ENCODE results near the gene THEM4. TPM values are rescaled to one million over a fixed set of nuclear protein-coding genes. Genes with fewer than 3 reads are reported as not detected.

Gene THEM4
- total and polyA plus RNA-seq, 12 donors = 20.2 to 36.4 (median 26.8) TPM

GRCh38 chr1:151837884-151838221 is 71.5 kb downstream of the THEM4 start:
- intact Hi-C loops (cut with DNase I) = no loop called here
- Histone ChIP-seq H3K4me1 (replicated peaks in 1 of 2) (peaks cover 8 to 19% of the 10 kb centered on the region in 2 donors), H3K27ac (no peak overlapping the region), H3K36me3 (replicated peaks in 1 of 2) (no peaks in the 10 kb centered on the region), H3K9me3 (replicated peaks in 1 of 3) (no peaks in the 10 kb centered on the region), H3K27me3 (peaks cover 9% of the 10 kb centered on the region), H3K4me3 (peak overlapping the region in 1 of 4 donors; percentile 60)
- 9 to 14% (median 9%) methylated on average over 7 to 26 of the region's 26 CpGs for WGBS, 4 donors
- TF ChIP-seq CTCF (IDR thresholded peaks at IDR 0.05) (no peak), POLR2A (IDR thresholded peaks at IDR 0.05) (no peak)
- DNase-seq = no peak

GRCh38 chr1:151837197-151837596 is 72.1 kb downstream of the THEM4 start:
- 63 to 67% (median 66%) methylated on average over 3 of the region's 3 CpGs for WGBS, 4 donors
- Histone ChIP-seq H3K36me3 (replicated peaks in 1 of 2) (no peaks in the 10 kb centered on the region), H3K4me3 (no peak overlapping the region), H3K27me3 (peaks cover 9% of the 10 kb centered on the region), H3K27ac (no peak overlapping the region), H3K9me3 (replicated peaks in 1 of 3) (no peaks in the 10 kb centered on the region), H3K4me1 (replicated peaks in 1 of 2) (peaks cover 8 to 19% of the 10 kb centered on the region in 2 donors)
- no peak for DNase-seq
- intact Hi-C loops (cut with DNase I) = no loop called here
- TF ChIP-seq POLR2A (IDR thresholded peaks at IDR 0.05) = no peak
- no peak for TF ChIP-seq CTCF (IDR thresholded peaks at IDR 0.05)

- WGBS, 4 donors = 89 to 93% (median 91%) methylated on average over 7 of the region's 7 CpGs
- no peaks in the 10 kb centered on the region for H3K36me3 ChIP-seq (replicated peaks in 1 of 2)
Observed at GRCh38 chr1:151835596-151835995, 73.7 kb downstream of the THEM4 start.

GRCh38 chr1:151834239-151834638 is 75.1 kb downstream of the THEM4 start:
- TF ChIP-seq CTCF (IDR thresholded peaks at IDR 0.05) (no peak), POLR2A (IDR thresholded peaks at IDR 0.05) (no peak)
- Histone ChIP-seq H3K4me3 (no peak overlapping the region), H3K9me3 (replicated peaks in 1 of 3) (no peaks in the 10 kb centered on the region), H3K27ac (no peak overlapping the region), H3K27me3 (peaks cover 9% of the 10 kb centered on the region), H3K4me1 (replicated peaks in 1 of 2) (peaks cover 8 to 11% of the 10 kb centered on the region in 2 donors), H3K36me3 (replicated peaks in 1 of 2) (no peaks in the 10 kb centered on the region)
- DNase-seq = no peak
- intact Hi-C loops (cut with DNase I) = no loop called here
- 32 to 60% (median 45%) methylated on average over 1 to 3 of the region's 3 CpGs for WGBS, 4 donors

More at GRCh38 chr1:151835596-151835995, 73.7 kb downstream of the THEM4 start:
- DNase-seq = no peak
- TF ChIP-seq CTCF (IDR thresholded peaks at IDR 0.05) = no peak
- no peak for TF ChIP-seq POLR2A (IDR thresholded peaks at IDR 0.05)
- Histone ChIP-seq H3K27ac (no peak overlapping the region), H3K9me3 (replicated peaks in 1 of 3) (no peaks in the 10 kb centered on the region), H3K27me3 (peaks cover 9% of the 10 kb centered on the region), H3K4me3 (no peak overlapping the region), H3K4me1 (replicated peaks in 1 of 2) (peaks cover 8 to 19% of the 10 kb centered on the region in 2 donors)
- intact Hi-C loops (cut with DNase I) = no loop called here
